Mesenchymal stem cell (in vitro differentiated cells and primary cell): ENCODE data around the gene CNOT2.
"Not testable (repeated sequence)": the region's sequence is repeated elsewhere in the genome, so short reads cannot be mapped to it uniquely, and the experiment has no call there.

ENCODE experiments used
- DNase-seq: peaks from one replicate; pipeline ENCODE4 v3.0.0-alpha.2; 2013
- H2AFZ ChIP-seq: one replicate; pipeline ENCODE4 v1.6.1; 2013; ENCODE audit warnings: low read depth, mild to moderate bottlenecking, control low read depth, inconsistent platforms, low read length, moderate library complexity
- H2AK5ac ChIP-seq: 2 replicates; pipeline ENCODE4 v1.6.1; 2013; ENCODE audit warnings: low read length, moderate library complexity, mild to moderate bottlenecking, inconsistent platforms; ENCODE audit not compliant: severe bottlenecking
- H2BK120ac ChIP-seq: one replicate; pipeline ENCODE4 v1.6.1; 2013; ENCODE audit warnings: low read depth, mild to moderate bottlenecking, inconsistent platforms, low read length, moderate library complexity
- H2BK12ac ChIP-seq, 2 experiments: one replicate each; pipeline ENCODE4 v1.6.1; 2013; ENCODE audit warnings: inconsistent platforms in 2 of 2, low read length in 2 of 2, mild to moderate bottlenecking in 2 of 2, moderate library complexity in 2 of 2, control low read depth in 1 of 2
- H2BK15ac ChIP-seq: one replicate; pipeline ENCODE4 v1.6.1; 2013; ENCODE audit warnings: mild to moderate bottlenecking, low read depth, inconsistent platforms; ENCODE audit not compliant: poor library complexity, severe bottlenecking
- H2BK5ac ChIP-seq: 2 replicates; pipeline ENCODE4 v1.6.1; 2013; ENCODE audit warnings: low read depth, mild to moderate bottlenecking, low read length, control low read depth, inconsistent platforms; ENCODE audit not compliant: poor library complexity, severe bottlenecking
- H3K14ac ChIP-seq, 2 experiments: one replicate each; pipeline ENCODE4 v1.6.1; 2013; ENCODE audit warnings: inconsistent platforms in 2 of 2, low read length in 2 of 2, control low read depth in 1 of 2, mild to moderate bottlenecking in 1 of 2, moderate library complexity in 1 of 2
- H3K18ac ChIP-seq, 2 experiments: one replicate each; pipeline ENCODE4 v1.6.1; 2013; ENCODE audit warnings: inconsistent platforms in 2 of 2, low read length in 2 of 2, control low read depth in 1 of 2, low read depth in 1 of 2, mild to moderate bottlenecking in 1 of 2
- H3K23ac ChIP-seq, 2 experiments: one replicate each; pipeline ENCODE4 v1.6.1; 2013; ENCODE audit warnings: inconsistent platforms in 2 of 2, low read length in 2 of 2, mild to moderate bottlenecking in 2 of 2, moderate library complexity in 2 of 2, control low read depth in 1 of 2
- H3K27ac ChIP-seq: 2 replicates; pipeline ENCODE4 v1.5.1; 2013; ENCODE audit warnings: mild to moderate bottlenecking, moderate library complexity, low read length, control low read depth, inconsistent platforms; ENCODE audit not compliant: poor library complexity, severe bottlenecking
- H3K27me3 ChIP-seq, 2 experiments: 2 replicates each; pipeline versions ENCODE4 v1.6.1 to v1.7.0; 2013; ENCODE audit warnings: low read length in 2 of 2, mild to moderate bottlenecking in 2 of 2, moderate library complexity in 2 of 2, control low read depth in 1 of 2, inconsistent platforms in 1 of 2; ENCODE audit not compliant: control insufficient read depth in 1 of 2, insufficient read depth in 1 of 2
- H3K36me3 ChIP-seq, 2 experiments: 2 replicates each; pipeline versions ENCODE4 v1.6.1 to v1.7.0; 2013; ENCODE audit warnings: low read length in 2 of 2, control low read depth in 1 of 2, inconsistent platforms in 1 of 2, low read depth in 1 of 2, mild to moderate bottlenecking in 1 of 2; ENCODE audit not compliant: insufficient read depth in 2 of 2, control insufficient read depth in 1 of 2
- H3K4ac ChIP-seq, 2 experiments: one replicate each; pipeline ENCODE4 v1.6.1; 2013; ENCODE audit warnings: inconsistent platforms in 2 of 2, low read length in 2 of 2, mild to moderate bottlenecking in 2 of 2, moderate library complexity in 2 of 2, control low read depth in 1 of 2, low read depth in 1 of 2
- H3K4me1 ChIP-seq: 2 replicates; pipeline ENCODE4 v1.6.1; 2013; ENCODE audit warnings: low read depth, low read length, control low read depth; ENCODE audit not compliant: control insufficient read depth, insufficient read depth
- H3K4me2 ChIP-seq: 2 replicates; pipeline ENCODE4 v1.6.1; 2013; ENCODE audit warnings: low read length, mild to moderate bottlenecking, inconsistent platforms; ENCODE audit not compliant: poor library complexity, severe bottlenecking
- H3K4me3 ChIP-seq, 2 experiments: 2 replicates each; pipeline versions ENCODE4 v1.5.1 to v1.7.0; 2013; ENCODE audit warnings: low read length in 2 of 2, mild to moderate bottlenecking in 2 of 2, control low read depth in 1 of 2, low read depth in 1 of 2; ENCODE audit not compliant: insufficient read depth in 1 of 2
- H3K79me1 ChIP-seq: replicated peaks from 2 replicates; pipeline ENCODE4 v1.6.1; 2013; ENCODE audit warnings: mild to moderate bottlenecking, control low read depth, low read length, inconsistent platforms; ENCODE audit not compliant: poor library complexity, severe bottlenecking
- H3K9ac ChIP-seq: 2 replicates; pipeline ENCODE4 v1.7.0; 2013; ENCODE audit warnings: mild to moderate bottlenecking, low read length, moderate library complexity
- H3K9me3 ChIP-seq: 2 replicates; pipeline ENCODE4 v1.7.0; 2013; ENCODE audit warnings: mild to moderate bottlenecking, low read length; ENCODE audit not compliant: control insufficient read depth
- H4K8ac ChIP-seq: one replicate; pipeline ENCODE4 v1.6.1; 2013; ENCODE audit warnings: inconsistent platforms, mild to moderate bottlenecking, low read length, moderate library complexity
- H4K91ac ChIP-seq: one replicate; pipeline ENCODE4 v1.6.1; 2013; ENCODE audit warnings: mild to moderate bottlenecking, low read length, inconsistent platforms
- WGBS: methylation state at CpG from one replicate; pipeline ENCODE4 v1.1.7; 2013; ENCODE audit warnings: mixed read lengths; 5-methylcytosine and 5-hydroxymethylcytosine counted together

CNOT2 gene

GRCh38 chr12:70383886-70384285, 140.7 kb downstream of the CNOT2 start:
- no peaks in the 10 kb centered on the region for H3K27me3 ChIP-seq
- 83% methylated on average over 2 of the region's 3 CpGs for WGBS
- H3K9ac ChIP-seq, result no peak overlapping the region
- H2BK5ac ChIP-seq, result no peak overlapping the region
- no peak overlapping the region for H4K8ac ChIP-seq
- H3K9me3 ChIP-seq, result peaks cover 6% of the 10 kb centered on the region
- no peaks in the 10 kb centered on the region for H3K36me3 ChIP-seq
- no peak overlapping the region for H2BK12ac ChIP-seq
- no peak overlapping the region for H3K4ac ChIP-seq
- H3K4me2 ChIP-seq, result no peak overlapping the region
- no peak for DNase-seq
- H2BK15ac ChIP-seq, result no peak overlapping the region
- no peaks in the 10 kb centered on the region for H3K4me1 ChIP-seq
- H2AFZ ChIP-seq, result no peak overlapping the region
- no peak overlapping the region for H3K27ac ChIP-seq
- no peak overlapping the region for H3K14ac ChIP-seq
- no peak overlapping the region for H4K91ac ChIP-seq
- H3K18ac ChIP-seq, result no peak overlapping the region
- no peak overlapping the region for H2AK5ac ChIP-seq
- H2BK120ac ChIP-seq, result no peak overlapping the region
- H3K23ac ChIP-seq, result no peak overlapping the region
- no peaks in the 10 kb centered on the region for H3K79me1 ChIP-seq
- H3K4me3 ChIP-seq, result no peak overlapping the region

- Histone ChIP-seq H2AK5ac (no peak overlapping the region), H3K9ac (no peak overlapping the region), H3K23ac (no peak overlapping the region), H4K91ac (no peak overlapping the region), H2BK15ac (no peak overlapping the region), H3K27me3 (no peaks in the 10 kb centered on the region), H3K4me2 (no peak overlapping the region), H3K36me3 (no peaks in the 10 kb centered on the region), H3K9me3 (peaks cover 12% of the 10 kb centered on the region), H2BK5ac (no peak overlapping the region), H3K4me3 (no peak overlapping the region), H3K79me1 (no peaks in the 10 kb centered on the region), H3K14ac (no peak overlapping the region), H2AFZ (no peak overlapping the region), H3K4ac (no peak overlapping the region), H3K18ac (no peak overlapping the region), H3K4me1 (no peaks in the 10 kb centered on the region), H3K27ac (no peak overlapping the region), H4K8ac (no peak overlapping the region), H2BK12ac (no peak overlapping the region), H2BK120ac (no peak overlapping the region)
- no peak for DNase-seq
- no CpG with 5 or more reads among the region's 1 CpG for WGBS
These were observed 143.5 kb downstream of the CNOT2 start for GRCh38 chr12:70386771-70387170.

GRCh38 chr12:70389678-70390077, 146.4 kb downstream of the CNOT2 start:
- no peak overlapping the region for H2BK5ac ChIP-seq
- no peaks in the 10 kb centered on the region for H3K4me1 ChIP-seq
- H3K9me3 ChIP-seq, result peaks cover 12% of the 10 kb centered on the region
- H3K14ac ChIP-seq, result no peak overlapping the region
- H3K9ac ChIP-seq, result no peak overlapping the region
- H2AFZ ChIP-seq, result no peak overlapping the region
- no peaks in the 10 kb centered on the region for H3K27me3 ChIP-seq
- H3K18ac ChIP-seq, result no peak overlapping the region
- no peak for DNase-seq
- H2BK120ac ChIP-seq, result no peak overlapping the region
- H4K8ac ChIP-seq, result no peak overlapping the region
- no peaks in the 10 kb centered on the region for H3K36me3 ChIP-seq
- H3K27ac ChIP-seq, result no peak overlapping the region
- no peak overlapping the region for H4K91ac ChIP-seq
- no peak overlapping the region for H2AK5ac ChIP-seq
- no peaks in the 10 kb centered on the region for H3K79me1 ChIP-seq
- no peak overlapping the region for H3K4me2 ChIP-seq
- H2BK15ac ChIP-seq, result no peak overlapping the region
- 60% methylated on average over 1 of the region's 2 CpGs for WGBS
- no peak overlapping the region for H3K23ac ChIP-seq
- no peak overlapping the region for H3K4me3 ChIP-seq
- H3K4ac ChIP-seq, result no peak overlapping the region
- H2BK12ac ChIP-seq, result no peak overlapping the region

- not testable (repeated sequence) for H2BK15ac ChIP-seq, H2BK5ac ChIP-seq, H3K18ac ChIP-seq, H3K14ac ChIP-seq, H3K4me1 ChIP-seq, H4K91ac ChIP-seq, H4K8ac ChIP-seq, H3K4ac ChIP-seq, H3K4me3 ChIP-seq, H2AFZ ChIP-seq, H2AK5ac ChIP-seq, H3K36me3 ChIP-seq, DNase-seq, H3K27ac ChIP-seq, H3K4me2 ChIP-seq, H3K23ac ChIP-seq, H2BK12ac ChIP-seq, H3K79me1 ChIP-seq, H2BK120ac ChIP-seq, H3K27me3 ChIP-seq, H3K9ac ChIP-seq
- 69% methylated on average over 1 of the region's 1 CpG for WGBS
- H3K9me3 ChIP-seq, result peaks cover 12% of the 10 kb centered on the region
These were observed 149.4 kb downstream of the CNOT2 start for GRCh38 chr12:70392631-70393030.
